GM12878 (cell line): Measurements from ENCODE around the gene MTHFR. TPM values are rescaled to one million over a fixed set of nuclear protein-coding genes. Genes with fewer than 3 reads are reported as not detected.

Experiments
- CBFB ChIP-seq: IDR thresholded peaks from 2 replicates; pipeline ENCODE4 v1.6.1; 2016; ENCODE audit warnings: antibody characterized with exemption, low read depth
- CBX3 ChIP-seq: fragments of 200-600 bp; sonication (generic); IDR thresholded peaks from 2 replicates; pipeline ENCODE4 v1.6.1; 2016; ENCODE audit warnings: low read depth, borderline replicate concordance
- LARP7 ChIP-seq: fragments of 450-650 bp; IDR thresholded peaks from 2 replicates; pipeline ENCODE4 v1.6.1; 2017; ENCODE audit warnings: mild to moderate bottlenecking
- MEF2B ChIP-seq: fragments of 450-650 bp; IDR thresholded peaks from 2 replicates; pipeline ENCODE4 v1.6.1; 2018; ENCODE audit warnings: mild to moderate bottlenecking, moderate library complexity; ENCODE audit not compliant: partially characterized antibody, poor library complexity, severe bottlenecking
- NFIC ChIP-seq: IDR thresholded peaks from 2 replicates; pipeline ENCODE4 v1.6.1; 2012; ENCODE audit warnings: low read depth, mild to moderate bottlenecking, inconsistent platforms, low read length, moderate library complexity
- NRF1 ChIP-seq: conservative IDR thresholded peaks from 2 replicates; pipeline ENCODE4 v1.6.1; 2011; ENCODE audit warnings: mild to moderate bottlenecking, low read depth, low read length, improper control_type of control experiment
- POLR2A ChIP-seq: IDR thresholded peaks from 2 replicates; pipeline ENCODE4 v1.6.1; 2011; ENCODE audit warnings: low read depth, mild to moderate bottlenecking, low read length
- RFX5 ChIP-seq: IDR thresholded peaks from 2 replicates; pipeline ENCODE4 v1.6.1; 2011; ENCODE audit warnings: low read depth, low read length, improper control_type of control experiment
- SMAD1 ChIP-seq: fragments of 450-650 bp; IDR thresholded peaks from 2 replicates; pipeline ENCODE4 v1.6.1; 2018; ENCODE audit warnings: mild to moderate bottlenecking, low read depth; ENCODE audit not compliant: partially characterized antibody
- ZNF384 ChIP-seq: IDR thresholded peaks from 2 replicates; pipeline ENCODE4 v1.6.1; 2012; ENCODE audit warnings: low read depth, mild to moderate bottlenecking, low read length, improper control_type of control experiment, borderline replicate concordance
- polyA plus RNA-seq, 11 experiments: library from polyadenylated mRNA; depleted of rRNA in 4 of 11; unstranded in 6 of 11; stranded (reverse) in 5 of 11; fragments of >200 nt; fragmentation: Nextera tagmentation in 4 of 11; fragmentation: Illumina TruSeq in 1 of 11; extraction: Ambion mirVana in 4 of 11; extraction: Trizol in 1 of 11; gene quantifications; 1 replicate in 1 of 11; 2 replicates in 10 of 11; pipeline versions ENCODE4 v1.2.1 to v1.2.3, GENCODE V29; 2011 to 2016; ENCODE audit warnings: inconsistent platforms in 2 of 11, missing spikeins in 2 of 11, low read depth in 1 of 11
- total RNA-seq, 4 experiments: library from RNA; depleted of rRNA in 3 of 4; stranded (reverse); fragments of >200 nt in 3 of 4; fragmentation: Illumina TruSeq in 1 of 4; extraction: Trizol in 1 of 4; gene quantifications; 2 replicates each; pipeline versions ENCODE4 v1.2.1 to v1.2.3, GENCODE V29; 2013 to 2021
- TF ChIP-seq, protein P1 (sequence below): fragments of 450-650 bp; IDR thresholded peaks from 2 replicates; pipeline ENCODE4 v1.6.1; 2017; ENCODE audit warnings: mild to moderate bottlenecking, low read depth, inconsistent platforms; ENCODE audit not compliant: poor library complexity, severe bottlenecking
- TF ChIP-seq, protein P2 (sequence below): fragments of 450-650 bp; IDR thresholded peaks from 2 replicates; pipeline ENCODE4 v1.6.1; 2017; ENCODE audit warnings: low read depth, mild to moderate bottlenecking, moderate library complexity
- TF ChIP-seq, protein P3 (sequence below): fragments of 450-650 bp; IDR thresholded peaks from 2 replicates; pipeline ENCODE4 v1.6.1; 2016; ENCODE audit warnings: mild to moderate bottlenecking

MTHFR gene
- total and polyA plus RNA-seq, 10 of the 15 experiments (the other 5 are each of a cell fraction or from before 2014, with no cell fraction given): 1.0 to 16.8 (median 9.4) TPM

DNA sequence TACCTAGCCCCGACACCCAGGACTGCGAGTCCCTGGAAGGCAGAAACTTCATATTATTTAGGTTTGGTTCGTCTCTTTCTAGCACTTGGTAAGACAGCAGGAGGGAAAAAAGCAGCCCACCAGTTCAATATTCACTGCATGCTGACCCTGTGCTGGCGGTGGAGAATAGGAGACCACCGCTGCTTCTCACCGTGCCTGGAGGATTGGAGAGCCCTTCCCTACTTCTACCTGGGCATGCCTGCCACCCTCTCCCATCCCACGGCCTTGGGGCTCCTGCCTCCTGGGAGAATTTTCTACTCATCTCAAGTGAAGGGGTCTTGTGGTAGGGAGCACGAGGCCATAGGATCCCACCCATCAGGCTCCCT lies 5.4 kb downstream of the MTHFR start (continued):
- no peak for TF ChIP-seq NFIC
- TF ChIP-seq CBFB: no peak
- TF ChIP-seq NRF1: no peak
- no peak for TF ChIP-seq SMAD1
- no peak for TF ChIP-seq RFX5
- TF ChIP-seq LARP7: no peak
- TF ChIP-seq, protein P1, sequence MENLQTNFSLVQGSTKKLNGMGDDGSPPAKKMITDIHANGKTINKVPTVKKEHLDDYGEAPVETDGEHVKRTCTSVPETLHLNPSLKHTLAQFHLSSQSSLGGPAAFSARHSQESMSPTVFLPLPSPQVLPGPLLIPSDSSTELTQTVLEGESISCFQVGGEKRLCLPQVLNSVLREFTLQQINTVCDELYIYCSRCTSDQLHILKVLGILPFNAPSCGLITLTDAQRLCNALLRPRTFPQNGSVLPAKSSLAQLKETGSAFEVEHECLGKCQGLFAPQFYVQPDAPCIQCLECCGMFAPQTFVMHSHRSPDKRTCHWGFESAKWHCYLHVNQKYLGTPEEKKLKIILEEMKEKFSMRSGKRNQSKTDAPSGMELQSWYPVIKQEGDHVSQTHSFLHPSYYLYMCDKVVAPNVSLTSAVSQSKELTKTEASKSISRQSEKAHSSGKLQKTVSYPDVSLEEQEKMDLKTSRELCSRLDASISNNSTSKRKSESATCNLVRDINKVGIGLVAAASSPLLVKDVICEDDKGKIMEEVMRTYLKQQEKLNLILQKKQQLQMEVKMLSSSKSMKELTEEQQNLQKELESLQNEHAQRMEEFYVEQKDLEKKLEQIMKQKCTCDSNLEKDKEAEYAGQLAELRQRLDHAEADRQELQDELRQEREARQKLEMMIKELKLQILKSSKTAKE: no peak
- TF ChIP-seq, protein P2, sequence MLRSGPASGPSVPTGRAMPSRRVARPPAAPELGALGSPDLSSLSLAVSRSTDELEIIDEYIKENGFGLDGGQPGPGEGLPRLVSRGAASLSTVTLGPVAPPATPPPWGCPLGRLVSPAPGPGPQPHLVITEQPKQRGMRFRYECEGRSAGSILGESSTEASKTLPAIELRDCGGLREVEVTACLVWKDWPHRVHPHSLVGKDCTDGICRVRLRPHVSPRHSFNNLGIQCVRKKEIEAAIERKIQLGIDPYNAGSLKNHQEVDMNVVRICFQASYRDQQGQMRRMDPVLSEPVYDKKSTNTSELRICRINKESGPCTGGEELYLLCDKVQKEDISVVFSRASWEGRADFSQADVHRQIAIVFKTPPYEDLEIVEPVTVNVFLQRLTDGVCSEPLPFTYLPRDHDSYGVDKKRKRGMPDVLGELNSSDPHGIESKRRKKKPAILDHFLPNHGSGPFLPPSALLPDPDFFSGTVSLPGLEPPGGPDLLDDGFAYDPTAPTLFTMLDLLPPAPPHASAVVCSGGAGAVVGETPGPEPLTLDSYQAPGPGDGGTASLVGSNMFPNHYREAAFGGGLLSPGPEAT: no peak
- no peak for TF ChIP-seq CBX3
- TF ChIP-seq, protein P3, sequence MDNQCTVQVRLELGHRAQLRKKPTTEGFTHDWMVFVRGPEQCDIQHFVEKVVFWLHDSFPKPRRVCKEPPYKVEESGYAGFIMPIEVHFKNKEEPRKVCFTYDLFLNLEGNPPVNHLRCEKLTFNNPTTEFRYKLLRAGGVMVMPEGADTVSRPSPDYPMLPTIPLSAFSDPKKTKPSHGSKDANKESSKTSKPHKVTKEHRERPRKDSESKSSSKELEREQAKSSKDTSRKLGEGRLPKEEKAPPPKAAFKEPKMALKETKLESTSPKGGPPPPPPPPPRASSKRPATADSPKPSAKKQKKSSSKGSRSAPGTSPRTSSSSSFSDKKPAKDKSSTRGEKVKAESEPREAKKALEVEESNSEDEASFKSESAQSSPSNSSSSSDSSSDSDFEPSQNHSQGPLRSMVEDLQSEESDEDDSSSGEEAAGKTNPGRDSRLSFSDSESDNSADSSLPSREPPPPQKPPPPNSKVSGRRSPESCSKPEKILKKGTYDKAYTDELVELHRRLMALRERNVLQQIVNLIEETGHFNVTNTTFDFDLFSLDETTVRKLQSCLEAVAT: no peak
- no peak for TF ChIP-seq MEF2B
- TF ChIP-seq POLR2A: no peak
- no peak for TF ChIP-seq ZNF384
